ENCODE measurements around the gene MIAT.
A peak's percentile ranks its signal among the peaks of the same experiment; 100 is the strongest.

GRCh38 chr22:26672590-26673468, 15.4 kb downstream of the MIAT start:
- TF ChIP-seq PKNOX1 (IDR thresholded peaks at IDR 0.05) (peak; percentile 64), FOXA1 (IDR thresholded peaks at IDR 0.05) (no peak), TARDBP (IDR thresholded peaks at IDR 0.05) (no peak), SP1 (IDR thresholded peaks at IDR 0.05) (0 out of 2 replicates have a peak, but pooled peaks have one; percentile 20), HDGF (IDR thresholded peaks at IDR 0.05; ENCODE audit: borderline replicate concordance) (no peak), SUZ12 (IDR thresholded peaks at IDR 0.05) (no peak)

Data from HEK293T (cell line).